ENCODE data around the gene TTC9. TPM values are rescaled to one million over a fixed set of nuclear protein-coding genes. Genes with fewer than 3 reads are reported as not detected.
A peak's percentile ranks its signal among the peaks of the same experiment; 100 is the strongest.

TTC9 gene
- total and polyA plus RNA-seq, 11 donors: 0.57 to 3.1 (median 1.5) TPM

- ATAC-seq: no peak
- no peak overlapping the region for H3K27ac ChIP-seq
- WGBS, 4 donors: 59 to 76% (median 65%) methylated on average over 2 of the region's 2 CpGs
Measured at GRCh38 chr14:70638416-70638815, 3.3 kb upstream of the TTC9 start.

GRCh38 chr14:70640938-70641547, 673 bp upstream of the TTC9 start:
- DNase-seq (peak in 2 of 5 donors; percentile 53 to 62), ATAC-seq (peak in 3 of 4 donors; percentile 67 to 92 (median 74))
- H3K9me3 ChIP-seq: no peaks in the 10 kb centered on the region
- intact Hi-C loops (cut with DNase I): loop anchor here in 3 of 10 donors (5.0 kb wide), 1 partner anchor 71 kb away; no protein-coding TSS in a partner anchor
- WGBS, 4 donors: 1 to 2% (median 2%) methylated on average over 25 to 28 of the region's 28 CpGs
- H3K4me3 ChIP-seq: peak overlapping the region; percentile 46 to 90 (median 72)
- H3K4me1 ChIP-seq: peaks cover 0 to 19% (median 9%) of the 10 kb centered on the region in 12 donors
- peaks cover 0 to 47% (median 4%) of the 10 kb centered on the region in 9 donors for H3K27me3 ChIP-seq
- H3K36me3 ChIP-seq: no peaks in the 10 kb centered on the region
- no peak for TF ChIP-seq POLR2A (IDR thresholded peaks at IDR 0.05)
- TF ChIP-seq, protein P1, sequence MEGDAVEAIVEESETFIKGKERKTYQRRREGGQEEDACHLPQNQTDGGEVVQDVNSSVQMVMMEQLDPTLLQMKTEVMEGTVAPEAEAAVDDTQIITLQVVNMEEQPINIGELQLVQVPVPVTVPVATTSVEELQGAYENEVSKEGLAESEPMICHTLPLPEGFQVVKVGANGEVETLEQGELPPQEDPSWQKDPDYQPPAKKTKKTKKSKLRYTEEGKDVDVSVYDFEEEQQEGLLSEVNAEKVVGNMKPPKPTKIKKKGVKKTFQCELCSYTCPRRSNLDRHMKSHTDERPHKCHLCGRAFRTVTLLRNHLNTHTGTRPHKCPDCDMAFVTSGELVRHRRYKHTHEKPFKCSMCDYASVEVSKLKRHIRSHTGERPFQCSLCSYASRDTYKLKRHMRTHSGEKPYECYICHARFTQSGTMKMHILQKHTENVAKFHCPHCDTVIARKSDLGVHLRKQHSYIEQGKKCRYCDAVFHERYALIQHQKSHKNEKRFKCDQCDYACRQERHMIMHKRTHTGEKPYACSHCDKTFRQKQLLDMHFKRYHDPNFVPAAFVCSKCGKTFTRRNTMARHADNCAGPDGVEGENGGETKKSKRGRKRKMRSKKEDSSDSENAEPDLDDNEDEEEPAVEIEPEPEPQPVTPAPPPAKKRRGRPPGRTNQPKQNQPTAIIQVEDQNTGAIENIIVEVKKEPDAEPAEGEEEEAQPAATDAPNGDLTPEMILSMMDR (IDR thresholded peaks at IDR 0.05): no peak
- no peak overlapping the region for H3K27ac ChIP-seq

More at GRCh38 chr14:70638416-70638815, 3.3 kb upstream of the TTC9 start:
- Histone ChIP-seq H3K9me3 (no peaks in the 10 kb centered on the region), H3K4me1 (peaks cover 0 to 19% (median 9%) of the 10 kb centered on the region in 12 donors), H3K36me3 (no peaks in the 10 kb centered on the region), H3K27me3 (peaks cover 0 to 47% (median 4%) of the 10 kb centered on the region in 9 donors), H3K4me3 (no peak overlapping the region)
- no peak for TF ChIP-seq POLR2A (IDR thresholded peaks at IDR 0.05)
- TF ChIP-seq, protein P1 (IDR thresholded peaks at IDR 0.05): no peak
- no peak for DNase-seq
- intact Hi-C loops (cut with DNase I): no loop called here

- ATAC-seq: peak in 2 of 4 donors; percentile 4 to 22
- 5 to 16% (median 9%) methylated on average over 35 to 51 of the region's 51 CpGs for WGBS, 4 donors
- Histone ChIP-seq H3K36me3 (no peaks in the 10 kb centered on the region), H3K4me1 (peaks cover 0 to 19% (median 10%) of the 10 kb centered on the region in 12 donors), H3K27me3 (peaks cover 0 to 43% (median 4%) of the 10 kb centered on the region in 9 donors), H3K4me3 (peak overlapping the region; percentile 61 to 90 (median 72)), H3K9me3 (no peaks in the 10 kb centered on the region), H3K27ac (peak overlapping the region in 2 of 12 donors; percentile 25 to 32)
- no peak for TF ChIP-seq POLR2A (IDR thresholded peaks at IDR 0.05)
- TF ChIP-seq, protein P1 (IDR thresholded peaks at IDR 0.05): no peak
- intact Hi-C loops (cut with DNase I): loop anchor here in 4 of 10 donors (2.0 to 5.0 kb wide), 2 partner anchors 70 kb away; no protein-coding TSS in a partner anchor
- peak in 1 of 5 donors; percentile 25 for DNase-seq
Measured at GRCh38 chr14:70642303-70643235, 853 bp downstream of the TTC9 start.
